ENCODE results near the gene MAP4. TPM values are rescaled to one million over a fixed set of nuclear protein-coding genes. Genes with fewer than 3 reads are reported as not detected.

Gene MAP4
- total and polyA plus RNA-seq, 7 donors, result 85.5 to 1,424 (median 819) TPM

DNA sequence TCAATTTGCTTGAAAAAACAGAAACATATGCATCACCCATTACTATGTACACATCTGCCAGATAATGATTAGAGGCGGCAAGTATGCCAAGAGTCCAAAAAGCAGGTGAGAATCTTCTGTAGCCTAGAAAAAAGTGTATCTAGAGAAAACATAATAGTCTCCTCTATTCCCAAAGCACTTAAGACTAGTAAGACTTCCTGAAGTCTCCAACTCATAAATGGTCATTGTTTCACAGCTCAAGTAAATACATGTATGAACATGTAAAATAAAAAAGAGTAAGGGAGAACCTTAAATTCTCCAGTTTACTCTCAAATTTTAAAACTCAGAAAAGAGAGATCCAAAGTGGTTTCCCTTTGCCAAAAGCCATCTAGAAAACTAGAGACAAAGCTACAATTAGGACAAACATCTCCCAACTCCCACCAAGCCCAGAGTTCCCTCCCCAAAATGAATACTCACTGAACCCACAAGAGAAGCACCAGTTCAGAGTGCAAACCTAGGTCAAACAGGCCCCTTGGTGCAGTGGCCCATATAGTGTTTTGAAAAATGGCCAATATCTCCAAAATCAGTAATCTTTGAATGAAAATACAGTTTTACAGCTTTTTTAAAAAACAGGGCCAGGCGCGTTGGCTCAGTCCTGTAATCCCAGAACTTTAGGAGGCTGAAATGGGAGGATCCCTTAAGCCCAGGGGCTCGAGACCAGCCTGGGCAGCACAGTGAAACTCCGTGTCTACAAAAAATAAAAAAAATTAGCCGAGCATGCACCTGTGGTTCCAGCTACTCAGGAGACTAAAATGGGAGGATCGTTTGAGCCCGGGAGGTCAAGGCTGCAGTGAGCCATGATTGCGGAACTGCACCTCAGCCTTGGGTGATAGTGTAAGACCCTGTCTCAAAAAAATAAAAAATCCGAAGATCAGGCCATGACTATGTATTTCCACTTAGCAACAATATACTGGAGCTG is 11.0 kb upstream of the MAP4 start:
- H3K27ac ChIP-seq, result no peak overlapping the region
- H3K27me3 ChIP-seq (ENCODE audit: insufficient read depth in 3 of 3, low read length in 2 of 3), result no peaks in the 10 kb centered on the region
- no peak overlapping the region for H3K4me3 ChIP-seq
- no peak for ATAC-seq
- 63 to 71% (median 64%) methylated on average over 10 of the region's 10 CpGs for WGBS, 3 donors
- H3K36me3 ChIP-seq (ENCODE audit: insufficient read depth in 1 of 2, low read depth in 1 of 2), result no peaks in the 10 kb centered on the region
- H3K9me3 ChIP-seq, result no peaks in the 10 kb centered on the region
- intact Hi-C loops (cut with DNase I), result no loop called here
- DNase-seq, result no peak
- no peak for TF ChIP-seq CTCF (IDR thresholded peaks at IDR 0.05)
- H3K4me1 ChIP-seq, result peaks cover 63% of the 10 kb centered on the region

DNA sequence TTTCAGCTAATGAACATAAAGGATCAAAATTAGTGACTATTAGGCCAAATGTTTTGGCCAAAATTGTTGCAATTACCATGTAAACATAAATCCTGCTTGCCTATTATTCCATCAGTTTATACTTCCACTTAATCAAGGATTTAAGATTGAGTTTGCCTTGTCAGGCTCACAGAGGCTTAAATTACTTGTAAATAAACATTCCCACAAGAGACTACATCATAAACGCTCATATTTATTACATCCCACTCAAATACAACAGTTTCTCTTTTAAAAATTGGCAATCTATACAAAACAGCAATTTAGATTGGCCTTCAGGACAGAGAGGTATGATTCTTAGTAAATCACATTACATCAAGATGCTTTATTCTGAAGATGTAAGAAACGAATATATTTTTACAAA is 9.9 kb upstream of the MAP4 start:
- TF ChIP-seq CTCF (IDR thresholded peaks at IDR 0.05), result no peak
- WGBS, 3 donors, result 50 to 63% (median 53%) methylated on average over 2 of the region's 2 CpGs
- H3K27me3 ChIP-seq (ENCODE audit: insufficient read depth in 3 of 3, low read length in 2 of 3), result no peaks in the 10 kb centered on the region
- DNase-seq (no peak), ATAC-seq (no peak)
- H3K27ac ChIP-seq, result peak overlapping the region; percentile 17
- H3K4me3 ChIP-seq, result no peak overlapping the region
- H3K9me3 ChIP-seq, result no peaks in the 10 kb centered on the region
- H3K4me1 ChIP-seq, result peaks cover 64% of the 10 kb centered on the region
- intact Hi-C loops (cut with DNase I), result no loop called here
- no peaks in the 10 kb centered on the region for H3K36me3 ChIP-seq (ENCODE audit: insufficient read depth in 1 of 2, low read depth in 1 of 2)

DNA sequence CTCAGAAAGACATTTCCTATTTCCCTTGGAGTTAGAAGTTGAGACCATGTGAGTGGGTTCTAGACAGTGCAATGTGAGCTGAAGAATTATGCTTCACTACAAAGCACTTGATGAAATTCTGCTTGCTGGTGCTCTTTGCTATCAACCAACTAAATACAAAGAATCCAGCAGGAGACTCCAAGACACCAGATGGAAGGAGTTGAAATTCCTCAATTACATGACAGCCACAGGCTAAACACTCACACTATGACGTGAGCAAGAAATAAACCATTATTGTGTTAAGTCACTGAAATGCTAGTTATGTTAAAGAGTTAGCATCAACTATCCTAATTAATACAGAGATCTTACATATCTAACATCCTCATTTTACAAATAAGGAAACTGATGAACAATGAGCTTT is 8.2 kb upstream of the MAP4 start:
- H3K4me1 ChIP-seq, result peaks cover 67% of the 10 kb centered on the region
- intact Hi-C loops (cut with DNase I), result no loop called here
- DNase-seq (no peak), ATAC-seq (no peak)
- no peak overlapping the region for H3K4me3 ChIP-seq
- no peaks in the 10 kb centered on the region for H3K36me3 ChIP-seq (ENCODE audit: insufficient read depth in 1 of 2, low read depth in 1 of 2)
- H3K9me3 ChIP-seq, result no peaks in the 10 kb centered on the region
- WGBS, 3 donors, result 39 to 71% (median 49%) methylated on average over 1 of the region's 1 CpG
- H3K27ac ChIP-seq, result peak overlapping the region; percentile 88
- no peaks in the 10 kb centered on the region for H3K27me3 ChIP-seq (ENCODE audit: insufficient read depth in 3 of 3, low read length in 2 of 3)
- no peak for TF ChIP-seq CTCF (IDR thresholded peaks at IDR 0.05)

DNA sequence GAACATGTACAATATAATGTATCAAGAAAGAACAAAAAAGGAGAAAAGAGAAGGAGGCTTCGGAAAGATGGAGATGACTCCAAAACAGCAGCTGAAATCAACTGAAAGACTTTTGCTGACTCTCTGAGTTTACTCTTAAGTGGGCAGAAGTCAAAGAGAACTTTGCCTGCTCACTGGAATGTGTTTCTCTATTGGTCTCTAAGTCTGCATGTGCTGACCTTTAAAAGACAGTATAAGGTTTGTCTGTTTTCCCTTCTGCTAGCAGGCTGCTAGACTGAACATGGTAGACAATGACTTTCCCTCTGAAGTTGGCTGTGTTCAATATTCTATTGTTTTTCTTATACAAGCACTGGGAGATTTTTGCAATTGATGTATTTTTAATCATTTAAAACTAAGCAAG is 7.2 kb upstream of the MAP4 start:
- ATAC-seq (peak in 3 of 4 donors; percentile 35 to 49 (median 39)), DNase-seq (no peak)
- Histone ChIP-seq H3K9me3 (no peaks in the 10 kb centered on the region), H3K27ac (peak overlapping the region; percentile 88), H3K36me3 (ENCODE audit: insufficient read depth in 1 of 2, low read depth in 1 of 2) (no peaks in the 10 kb centered on the region), H3K4me3 (peak overlapping the region; percentile 5), H3K27me3 (ENCODE audit: insufficient read depth in 3 of 3, low read length in 2 of 3) (no peaks in the 10 kb centered on the region), H3K4me1 (peaks cover 70% of the 10 kb centered on the region)
- 27 to 58% (median 31%) methylated on average over 1 of the region's 1 CpG for WGBS, 3 donors
- no peak for TF ChIP-seq CTCF (IDR thresholded peaks at IDR 0.05)
- intact Hi-C loops (cut with DNase I), result no loop called here
